Kidney epithelial cell (primary cell): ENCODE data around the gene ESRRA. TPM values are rescaled to one million over a fixed set of nuclear protein-coding genes. Genes with fewer than 3 reads are reported as not detected.
"Not testable (repeated sequence)": the region's sequence is repeated elsewhere in the genome, so short reads cannot be mapped to it uniquely, and the experiment has no call there.

Source experiments
- DNase-seq: peaks from one replicate; pipeline ENCODE4 v3.0.0-alpha.2; 2010; ENCODE audit warnings: low read depth
- H3K27me3 ChIP-seq: 2 replicates; pipeline ENCODE4 v1.6.0; 2011; ENCODE audit warnings: low read length; ENCODE audit not compliant: control insufficient read depth, insufficient read depth
- H3K36me3 ChIP-seq: 2 replicates; pipeline ENCODE4 v1.5.1; 2011; ENCODE audit warnings: low read length; ENCODE audit not compliant: control insufficient read depth, insufficient read depth
- H3K4me3 ChIP-seq: 2 replicates; pipeline ENCODE4 v1.5.1; 2011; ENCODE audit warnings: low read depth, mild to moderate bottlenecking, control low read depth, low read length
- CTCF ChIP-seq: IDR thresholded peaks from 2 replicates; pipeline ENCODE4 v1.5.1; 2011; ENCODE audit warnings: mild to moderate bottlenecking, moderate library complexity, low read length, control low read depth, inconsistent platforms; ENCODE audit not compliant: insufficient read depth, poor library complexity, severe bottlenecking
- total RNA-seq: library from RNA; depleted of rRNA; stranded (reverse); fragments of >200 nt; gene quantifications from 2 replicates; pipeline ENCODE4 v1.2.3, GENCODE V29; 2015

ESRRA gene
- total RNA-seq, 1 donor from 2014 or later = 54.3 TPM

DNA sequence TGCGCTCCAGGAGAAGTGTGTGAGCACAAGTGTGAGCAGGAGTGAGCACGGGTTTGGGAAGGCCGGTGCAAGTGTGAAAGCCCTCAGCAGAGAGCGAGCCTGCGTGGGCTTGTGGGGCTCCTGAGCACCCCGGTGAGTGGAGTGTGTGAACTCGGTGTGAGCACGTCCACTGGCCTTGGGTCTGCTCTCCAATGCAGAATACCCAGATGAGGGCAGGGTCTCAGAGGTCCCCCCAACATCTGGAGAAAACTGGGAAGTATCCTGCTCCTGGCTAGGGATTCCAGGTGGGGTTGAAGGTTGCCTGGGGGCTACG is 1.2 kb downstream of the ESRRA start:
- no peak for TF ChIP-seq CTCF
- H3K4me3 ChIP-seq = peak overlapping the region; percentile 51
- no peak for DNase-seq
- H3K27me3 ChIP-seq = no peaks in the 10 kb centered on the region
- peaks cover 1% of the 10 kb centered on the region for H3K36me3 ChIP-seq

GRCh38 chr11:64306876-64307622 is 1.7 kb downstream of the ESRRA start:
- Histone ChIP-seq H3K36me3 (peaks cover 1% of the 10 kb centered on the region), H3K4me3 (peak overlapping the region; percentile 51), H3K27me3 (no peaks in the 10 kb centered on the region)
- TF ChIP-seq CTCF = no peak
- no peak for DNase-seq

GRCh38 chr11:64307795-64308194 is 2.5 kb downstream of the ESRRA start:
- not testable (repeated sequence) for DNase-seq

DNA sequence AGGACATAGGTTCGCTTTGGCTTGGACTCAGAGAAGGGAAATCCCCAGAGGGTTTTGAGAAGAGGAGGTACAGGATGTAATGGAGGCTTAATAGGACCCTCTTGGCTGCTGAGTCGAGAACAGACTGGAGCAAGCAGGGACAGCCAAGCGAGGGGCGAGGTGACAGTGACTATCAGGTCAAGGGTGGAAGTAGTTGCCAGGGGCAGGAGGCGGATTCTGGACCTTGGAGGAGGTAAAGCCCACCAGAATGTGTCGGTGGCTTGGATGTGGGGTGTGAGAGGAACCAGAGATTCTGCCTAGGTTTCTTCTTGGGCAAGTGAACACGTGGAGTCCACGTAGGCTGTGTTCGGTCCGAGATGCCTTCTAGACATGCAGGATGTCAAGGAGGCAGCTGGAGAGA is 7.6 kb downstream of the ESRRA start:
- Histone ChIP-seq H3K36me3 (peaks cover 4% of the 10 kb centered on the region), H3K4me3 (no peak overlapping the region), H3K27me3 (no peaks in the 10 kb centered on the region)
- no peak for DNase-seq
- no peak for TF ChIP-seq CTCF

More at GRCh38 chr11:64307795-64308194, 2.5 kb downstream of the ESRRA start:
- H3K27me3 ChIP-seq, H3K36me3 ChIP-seq, H3K4me3 ChIP-seq: not testable (repeated sequence)

DNA sequence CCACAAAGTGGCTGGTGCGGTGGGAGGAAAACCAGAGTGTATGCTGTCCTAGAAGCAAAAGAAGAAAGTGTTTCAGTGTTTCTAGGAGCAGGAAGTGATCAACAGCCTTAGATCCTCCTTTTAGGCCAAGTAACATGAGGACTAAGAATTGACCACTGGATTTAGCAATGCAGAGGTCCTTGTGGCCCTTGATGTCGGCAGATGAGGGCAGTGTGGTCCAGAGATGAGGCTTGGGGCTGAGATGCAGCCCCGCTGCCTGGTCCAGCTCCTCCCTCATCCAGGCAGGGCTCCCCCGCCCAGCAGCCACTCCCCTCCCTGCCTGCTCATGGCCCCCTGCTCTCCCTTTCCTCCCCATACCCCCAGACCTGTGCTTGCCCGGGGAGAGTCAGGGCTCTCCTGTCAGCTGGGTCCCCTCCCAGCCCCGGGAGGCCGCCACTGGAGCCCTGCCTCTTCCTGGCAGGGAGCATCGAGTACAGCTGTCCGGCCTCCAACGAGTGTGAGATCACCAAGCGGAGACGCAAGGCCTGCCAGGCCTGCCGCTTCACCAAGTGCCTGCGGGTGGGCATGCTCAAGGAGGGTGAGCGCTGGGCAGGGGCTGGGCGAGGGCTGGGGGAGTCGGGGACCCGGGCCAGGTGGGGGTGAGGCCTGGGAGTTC is 8.3 kb downstream of the ESRRA start:
- no peak for DNase-seq
- no peaks in the 10 kb centered on the region for H3K27me3 ChIP-seq
- TF ChIP-seq CTCF = no peak
- H3K36me3 ChIP-seq = peaks cover 4% of the 10 kb centered on the region
- no peak overlapping the region for H3K4me3 ChIP-seq

DNA sequence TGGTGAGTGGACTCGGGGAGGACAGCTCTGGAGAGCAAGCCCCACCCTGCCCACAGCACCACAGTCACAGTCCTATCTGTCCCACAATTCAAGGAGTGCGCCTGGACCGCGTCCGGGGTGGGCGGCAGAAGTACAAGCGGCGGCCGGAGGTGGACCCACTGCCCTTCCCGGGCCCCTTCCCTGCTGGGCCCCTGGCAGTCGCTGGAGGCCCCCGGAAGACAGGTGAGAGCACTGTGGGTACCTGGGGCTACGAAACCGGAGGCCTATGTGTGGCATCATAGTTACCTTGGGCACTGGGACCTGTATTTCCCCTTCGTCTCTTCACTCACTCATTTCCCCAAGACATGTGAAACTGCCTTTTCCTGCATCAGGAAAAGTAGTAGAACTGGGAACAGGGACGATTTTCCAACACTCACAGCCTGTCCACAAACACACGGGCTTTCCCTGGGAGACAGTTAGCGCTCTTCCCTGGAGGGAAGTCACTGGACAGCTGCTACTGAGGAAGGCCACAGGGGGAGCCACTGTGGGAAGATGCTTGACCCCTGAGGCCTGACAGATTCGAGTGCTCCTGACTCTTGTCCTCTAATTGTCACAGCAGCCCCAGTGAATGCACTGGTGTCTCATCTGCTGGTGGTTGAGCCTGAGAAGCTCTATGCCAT is 9.0 kb downstream of the ESRRA start:
- peaks cover 4% of the 10 kb centered on the region for H3K36me3 ChIP-seq
- peak; percentile 17 for TF ChIP-seq CTCF
- H3K4me3 ChIP-seq = no peak overlapping the region
- DNase-seq = no peak
- no peaks in the 10 kb centered on the region for H3K27me3 ChIP-seq
